Endothelial cell of umbilical vein (primary cell): Measurements from ENCODE around the gene C5AR2.

ENCODE experiments used
- EZH2 ChIP-seq: IDR thresholded peaks from 2 replicates; pipeline ENCODE4 v1.6.1; 2012; ENCODE audit warnings: borderline replicate concordance, low read depth, mild to moderate bottlenecking, moderate library complexity, low read length, inconsistent platforms; ENCODE audit not compliant: severe bottlenecking
- GATA2 ChIP-seq: IDR thresholded peaks from 2 replicates; pipeline ENCODE4 v1.7.0; 2011; ENCODE audit warnings: low read depth, mild to moderate bottlenecking, moderate library complexity, mixed read lengths, low read length; ENCODE audit not compliant: insufficient read length, insufficient read depth
- POLR2A ChIP-seq: IDR thresholded peaks from 2 replicates; pipeline ENCODE4 v1.6.1; 2012; ENCODE audit warnings: low read depth, mild to moderate bottlenecking, control low read depth, low read length
- POLR2AphosphoS5 ChIP-seq: IDR thresholded peaks from 2 replicates; pipeline ENCODE4 v1.6.1; 2012; ENCODE audit warnings: low read depth, mild to moderate bottlenecking, control low read depth, low read length, moderate library complexity; ENCODE audit not compliant: insufficient read depth
- TF ChIP-seq, protein P1 (sequence below), 2 donors: IDR thresholded peaks; 1 replicate in 1 of 2; 2 replicates in 1 of 2; pipeline ENCODE4 v1.5.1; 2011; ENCODE audit warnings: low read length in 2 of 2, mild to moderate bottlenecking in 2 of 2, moderate library complexity in 2 of 2, control low read depth in 1 of 2, inconsistent platforms in 1 of 2, low read depth in 1 of 2; ENCODE audit not compliant: insufficient read depth in 1 of 2; ENCODE audit errors: extremely low read depth in 1 of 2

DNA sequence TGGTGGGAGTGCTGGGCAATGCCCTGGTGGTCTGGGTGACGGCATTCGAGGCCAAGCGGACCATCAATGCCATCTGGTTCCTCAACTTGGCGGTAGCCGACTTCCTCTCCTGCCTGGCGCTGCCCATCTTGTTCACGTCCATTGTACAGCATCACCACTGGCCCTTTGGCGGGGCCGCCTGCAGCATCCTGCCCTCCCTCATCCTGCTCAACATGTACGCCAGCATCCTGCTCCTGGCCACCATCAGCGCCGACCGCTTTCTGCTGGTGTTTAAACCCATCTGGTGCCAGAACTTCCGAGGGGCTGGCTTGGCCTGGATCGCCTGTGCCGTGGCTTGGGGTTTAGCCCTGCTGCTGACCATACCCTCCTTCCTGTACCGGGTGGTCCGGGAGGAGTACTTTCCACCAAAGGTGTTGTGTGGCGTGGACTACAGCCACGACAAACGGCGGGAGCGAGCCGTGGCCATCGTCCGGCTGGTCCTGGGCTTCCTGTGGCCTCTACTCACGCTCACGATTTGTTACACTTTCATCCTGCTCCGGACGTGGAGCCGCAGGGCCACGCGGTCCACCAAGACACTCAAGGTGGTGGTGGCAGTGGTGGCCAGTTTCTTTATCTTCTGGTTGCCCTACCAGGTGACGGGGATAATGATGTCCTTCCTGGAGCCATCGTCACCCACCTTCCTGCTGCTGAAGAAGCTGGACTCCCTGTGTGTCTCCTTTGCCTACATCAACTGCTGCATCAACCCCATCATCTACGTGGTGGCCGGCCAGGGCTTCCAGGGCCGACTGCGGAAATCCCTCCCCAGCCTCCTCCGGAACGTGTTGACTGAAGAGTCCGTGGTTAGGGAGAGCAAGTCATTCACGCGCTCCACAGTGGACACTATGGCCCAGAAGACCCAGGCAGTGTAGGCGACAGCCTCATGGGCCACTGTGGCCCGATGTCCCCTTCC, 11.8 kb upstream of the C5AR2 start:
- no peak for TF ChIP-seq EZH2
- TF ChIP-seq, protein P1, sequence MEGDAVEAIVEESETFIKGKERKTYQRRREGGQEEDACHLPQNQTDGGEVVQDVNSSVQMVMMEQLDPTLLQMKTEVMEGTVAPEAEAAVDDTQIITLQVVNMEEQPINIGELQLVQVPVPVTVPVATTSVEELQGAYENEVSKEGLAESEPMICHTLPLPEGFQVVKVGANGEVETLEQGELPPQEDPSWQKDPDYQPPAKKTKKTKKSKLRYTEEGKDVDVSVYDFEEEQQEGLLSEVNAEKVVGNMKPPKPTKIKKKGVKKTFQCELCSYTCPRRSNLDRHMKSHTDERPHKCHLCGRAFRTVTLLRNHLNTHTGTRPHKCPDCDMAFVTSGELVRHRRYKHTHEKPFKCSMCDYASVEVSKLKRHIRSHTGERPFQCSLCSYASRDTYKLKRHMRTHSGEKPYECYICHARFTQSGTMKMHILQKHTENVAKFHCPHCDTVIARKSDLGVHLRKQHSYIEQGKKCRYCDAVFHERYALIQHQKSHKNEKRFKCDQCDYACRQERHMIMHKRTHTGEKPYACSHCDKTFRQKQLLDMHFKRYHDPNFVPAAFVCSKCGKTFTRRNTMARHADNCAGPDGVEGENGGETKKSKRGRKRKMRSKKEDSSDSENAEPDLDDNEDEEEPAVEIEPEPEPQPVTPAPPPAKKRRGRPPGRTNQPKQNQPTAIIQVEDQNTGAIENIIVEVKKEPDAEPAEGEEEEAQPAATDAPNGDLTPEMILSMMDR (IDR thresholded peaks at IDR 0.05; ENCODE audit: extremely low read depth in 1 of 2, insufficient read depth in 1 of 2, low read depth in 1 of 2, low read length in 2 of 2) = no peak
- no peak for TF ChIP-seq POLR2A
- no peak for TF ChIP-seq GATA2
- TF ChIP-seq POLR2AphosphoS5 = no peak
